HepG2 (cell line): ENCODE data around the gene SPAG4. TPM values are rescaled to one million over a fixed set of nuclear protein-coding genes. Genes with fewer than 3 reads are reported as not detected.

ENCODE experiments used
- CBX1 ChIP-seq: IDR thresholded peaks from one replicate; pipeline ENCODE4 v1.6.1; 2016; ENCODE audit warnings: antibody characterized with exemption, low read depth
- EP300 ChIP-seq, 3 experiments: sonication (generic) in 1 of 3; formaldehyde crosslinking in 1 of 3; IDR thresholded peaks; 2 replicates each; pipeline versions ENCODE4 v1.5.1 to v1.6.1; 2011 to 2020; ENCODE audit warnings: low read depth in 2 of 3, low read length in 2 of 3, borderline replicate concordance in 1 of 3, improper control_type of control experiment in 1 of 3, mild to moderate bottlenecking in 1 of 3, missing genetic modification reagents in 1 of 3, moderate library complexity in 1 of 3
- JUN ChIP-seq: sonication (generic); formaldehyde crosslinking; IDR thresholded peaks from 2 replicates; pipeline ENCODE4 v1.4.0; 2020; ENCODE audit warnings: mild to moderate bottlenecking, missing genetic modification reagents
- KAT2B ChIP-seq: fragments of 150-350 bp; IDR thresholded peaks from 2 replicates; pipeline ENCODE4 v1.6.1; 2014; ENCODE audit warnings: low read depth, low read length, borderline replicate concordance
- KLF6 ChIP-seq: IDR thresholded peaks from 2 replicates; pipeline ENCODE4 v1.8.0; 2016; ENCODE audit warnings: missing biosample characterization, missing genetic modification reagents
- MIER3 ChIP-seq: IDR thresholded peaks from 2 replicates; pipeline ENCODE4 v1.6.1; 2016; ENCODE audit warnings: missing compliant biosample characterization, borderline replicate concordance
- MTA1 ChIP-seq: sonication (generic); formaldehyde crosslinking; IDR thresholded peaks from 2 replicates; pipeline ENCODE4 v1.4.0; 2020; ENCODE audit warnings: missing genetic modification reagents, mild to moderate bottlenecking, borderline replicate concordance
- POGZ ChIP-seq: sonication (generic); formaldehyde crosslinking; IDR thresholded peaks from 2 replicates; pipeline ENCODE4 v1.4.0; 2020; ENCODE audit warnings: mild to moderate bottlenecking, missing genetic modification reagents
- POLR2A ChIP-seq, 2 experiments: IDR thresholded peaks; 2 replicates each; pipeline ENCODE4 v1.6.1; 2011; ENCODE audit warnings: low read depth in 2 of 2, low read length in 2 of 2, mild to moderate bottlenecking in 1 of 2, moderate library complexity in 1 of 2; ENCODE audit not compliant: insufficient read depth in 1 of 2
- RBM22 ChIP-seq: fragments of 200-400 bp; formaldehyde crosslinking; optimal IDR thresholded peaks from 2 replicates; pipeline ENCODE3; 2017; ENCODE audit warnings: mild to moderate bottlenecking, low read length, moderate library complexity
- SYNCRIP ChIP-seq: fragments of 200-400 bp; formaldehyde crosslinking; IDR thresholded peaks from 2 replicates; pipeline ENCODE4 v1.6.1; 2018; ENCODE audit warnings: mild to moderate bottlenecking, low read depth, low read length; ENCODE audit not compliant: insufficient read depth
- TARDBP ChIP-seq: sonication (generic); formaldehyde crosslinking; IDR thresholded peaks from 2 replicates; pipeline ENCODE4 v1.8.0; 2022; ENCODE audit warnings: mild to moderate bottlenecking, missing genetic modification reagents
- TGIF2 ChIP-seq: IDR thresholded peaks from 2 replicates; pipeline ENCODE4 v1.6.1; 2016; ENCODE audit warnings: control low read depth, missing compliant biosample characterization
- USF2 ChIP-seq, 2 experiments: sonication (generic) in 1 of 2; formaldehyde crosslinking in 1 of 2; IDR thresholded peaks; 2 replicates each; pipeline versions ENCODE4 v1.5.1 to v1.6.1; 2011 to 2020; ENCODE audit warnings: borderline replicate concordance in 1 of 2, low read depth in 1 of 2, low read length in 1 of 2, mild to moderate bottlenecking in 1 of 2, missing genetic modification reagents in 1 of 2, moderate library complexity in 1 of 2
- ZNF639 ChIP-seq: conservative IDR thresholded peaks from 2 replicates; pipeline ENCODE4 v1.6.1; 2018; ENCODE audit warnings: missing genetic modification reagents
- ZNF777 ChIP-seq: sonication (generic); formaldehyde crosslinking; IDR thresholded peaks from 2 replicates; pipeline ENCODE4 v1.4.0; 2020; ENCODE audit warnings: missing genetic modification reagents
- polyA plus RNA-seq, 8 experiments: library from polyadenylated mRNA; depleted of rRNA in 3 of 8; stranded (reverse) in 7 of 8; unstranded in 1 of 8; fragments of >200 nt; fragmentation: Illumina TruSeq in 4 of 8; extraction: Trizol in 4 of 8; gene quantifications; 2 replicates each; pipeline versions ENCODE4 v1.2.1 to v1.2.3, GENCODE V29; 2011 to 2016; ENCODE audit warnings: low read depth in 4 of 8, missing spikeins in 1 of 8, mixed read lengths in 1 of 8; ENCODE audit not compliant: insufficient read depth in 1 of 8
- total RNA-seq, 5 experiments: library from RNA; depleted of rRNA; stranded (reverse); fragments of >200 nt; fragmentation: Illumina TruSeq; extraction: Trizol; gene quantifications; 2 replicates each; pipeline ENCODE4 v1.2.3, GENCODE V29; 2016; ENCODE audit warnings: low read depth in 1 of 5
- TF ChIP-seq, protein P1 (sequence below): sonication (generic); formaldehyde crosslinking; IDR thresholded peaks from 2 replicates; pipeline ENCODE4 v1.4.0; 2020; ENCODE audit warnings: missing genetic modification reagents; ENCODE audit errors: not compliant biosample characterization
- TF ChIP-seq, protein P2 (sequence below): sonication (generic); formaldehyde crosslinking; IDR thresholded peaks from 2 replicates; pipeline ENCODE4 v1.8.0; 2022; ENCODE audit warnings: missing genetic modification reagents, mild to moderate bottlenecking, inconsistent platforms, borderline replicate concordance
- TF ChIP-seq, protein P3 (sequence below): IDR thresholded peaks from 2 replicates; pipeline ENCODE4 v1.6.1; 2016; ENCODE audit warnings: missing genetic modification reagents, missing compliant biosample characterization
- TF ChIP-seq, protein P4 (sequence below): sonication (generic); formaldehyde crosslinking; IDR thresholded peaks from 2 replicates; pipeline ENCODE4 v1.4.0; 2020; ENCODE audit warnings: mild to moderate bottlenecking, low read depth, missing genetic modification reagents

SPAG4 gene
- total and polyA plus RNA-seq, 2 of the 13 experiments (the other 11 are each of a cell fraction or from before 2014, with no cell fraction given): 5.8 to 137 TPM

- TF ChIP-seq USF2 (IDR thresholded peaks at IDR 0.05; ENCODE audit: low read depth, low read length) (peak; percentile 49; the same call in 1 of the 2 replicates), USF2 (CRISPR knock-in tag; IDR thresholded peaks at IDR 0.05; ENCODE audit: borderline replicate concordance) (peak; percentile 75; the same call in 1 of the 2 replicates), JUN (CRISPR knock-in tag) (peak; percentile 83), POLR2A (IDR thresholded peaks at IDR 0.05; ENCODE audit: insufficient read depth in 1 of 2, low read depth in 2 of 2, low read length in 2 of 2) (peak in 1 of 2 experiments; percentile 74; a peak in 2 of 4 replicates), TARDBP (CRISPR knock-in tag) (peak; percentile 96), CBX1 (peak; percentile 57), KLF6 (CRISPR knock-in tag) (no peak; the same call in 1 of the 2 replicates), ZNF639 (CRISPR knock-in tag) (peak; percentile 24; the same call in 1 of the 2 replicates), SYNCRIP (no peak), MTA1 (CRISPR knock-in tag) (peak; percentile 98), EP300 (IDR thresholded peaks at IDR 0.05; ENCODE audit: low read depth in 2 of 2, low read length in 2 of 2) (peak in 1 of 2 experiments; percentile 32; a peak in 1 of 4 replicates), EP300 (CRISPR knock-in tag; IDR thresholded peaks at IDR 0.05; ENCODE audit: borderline replicate concordance) (no peak), RBM22 (peak; percentile 93), TGIF2 (0 out of 2 replicates have a peak, but pooled peaks have one; percentile 20), KAT2B (0 out of 2 replicates have a peak, but pooled peaks have one; percentile 20), MIER3 (CRISPR knock-in tag) (peak; percentile 94), POGZ (CRISPR knock-in tag) (peak; percentile 91), ZNF777 (peak; percentile 98)
- TF ChIP-seq, protein P1, sequence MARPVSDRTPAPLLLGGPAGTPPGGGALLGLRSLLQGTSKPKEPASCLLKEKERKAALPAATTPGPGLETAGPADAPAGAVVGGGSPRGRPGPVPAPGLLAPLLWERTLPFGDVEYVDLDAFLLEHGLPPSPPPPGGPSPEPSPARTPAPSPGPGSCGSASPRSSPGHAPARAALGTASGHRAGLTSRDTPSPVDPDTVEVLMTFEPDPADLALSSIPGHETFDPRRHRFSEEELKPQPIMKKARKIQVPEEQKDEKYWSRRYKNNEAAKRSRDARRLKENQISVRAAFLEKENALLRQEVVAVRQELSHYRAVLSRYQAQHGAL (CRISPR knock-in tag): peak; percentile 68
- TF ChIP-seq, protein P2, sequence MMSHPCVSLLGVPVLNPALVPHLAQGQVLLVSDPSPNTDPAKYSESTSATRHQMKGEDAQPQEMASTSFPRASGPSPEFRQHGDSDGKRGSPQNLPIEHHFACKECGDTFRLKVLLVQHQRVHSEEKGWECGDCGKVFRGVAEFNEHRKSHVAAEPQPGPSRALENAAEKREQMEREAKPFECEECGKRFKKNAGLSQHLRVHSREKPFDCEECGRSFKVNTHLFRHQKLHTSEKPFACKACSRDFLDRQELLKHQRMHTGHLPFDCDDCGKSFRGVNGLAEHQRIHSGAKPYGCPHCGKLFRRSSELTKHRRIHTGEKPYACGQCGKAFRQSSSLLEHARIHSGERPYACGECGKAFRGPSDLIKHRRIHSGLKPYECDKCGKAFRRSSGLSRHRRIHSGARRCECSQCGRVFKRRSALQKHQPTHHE (CRISPR knock-in tag): peak; percentile 94
- TF ChIP-seq, protein P3, sequence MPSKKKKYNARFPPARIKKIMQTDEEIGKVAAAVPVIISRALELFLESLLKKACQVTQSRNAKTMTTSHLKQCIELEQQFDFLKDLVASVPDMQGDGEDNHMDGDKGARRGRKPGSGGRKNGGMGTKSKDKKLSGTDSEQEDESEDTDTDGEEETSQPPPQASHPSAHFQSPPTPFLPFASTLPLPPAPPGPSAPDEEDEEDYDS (CRISPR knock-in tag): peak; percentile 95
- TF ChIP-seq, protein P4, sequence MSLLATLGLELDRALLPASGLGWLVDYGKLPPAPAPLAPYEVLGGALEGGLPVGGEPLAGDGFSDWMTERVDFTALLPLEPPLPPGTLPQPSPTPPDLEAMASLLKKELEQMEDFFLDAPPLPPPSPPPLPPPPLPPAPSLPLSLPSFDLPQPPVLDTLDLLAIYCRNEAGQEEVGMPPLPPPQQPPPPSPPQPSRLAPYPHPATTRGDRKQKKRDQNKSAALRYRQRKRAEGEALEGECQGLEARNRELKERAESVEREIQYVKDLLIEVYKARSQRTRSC (CRISPR knock-in tag): no peak
Measured at GRCh38 chr20:35619196-35620095, 3.8 kb downstream of the SPAG4 start (continued).
